ENCODE data around the gene GP9.
"Not testable (repeated sequence)": the region's sequence is repeated elsewhere in the genome, so short reads cannot be mapped to it uniquely, and the experiment has no call there.

GP9 gene

DNA sequence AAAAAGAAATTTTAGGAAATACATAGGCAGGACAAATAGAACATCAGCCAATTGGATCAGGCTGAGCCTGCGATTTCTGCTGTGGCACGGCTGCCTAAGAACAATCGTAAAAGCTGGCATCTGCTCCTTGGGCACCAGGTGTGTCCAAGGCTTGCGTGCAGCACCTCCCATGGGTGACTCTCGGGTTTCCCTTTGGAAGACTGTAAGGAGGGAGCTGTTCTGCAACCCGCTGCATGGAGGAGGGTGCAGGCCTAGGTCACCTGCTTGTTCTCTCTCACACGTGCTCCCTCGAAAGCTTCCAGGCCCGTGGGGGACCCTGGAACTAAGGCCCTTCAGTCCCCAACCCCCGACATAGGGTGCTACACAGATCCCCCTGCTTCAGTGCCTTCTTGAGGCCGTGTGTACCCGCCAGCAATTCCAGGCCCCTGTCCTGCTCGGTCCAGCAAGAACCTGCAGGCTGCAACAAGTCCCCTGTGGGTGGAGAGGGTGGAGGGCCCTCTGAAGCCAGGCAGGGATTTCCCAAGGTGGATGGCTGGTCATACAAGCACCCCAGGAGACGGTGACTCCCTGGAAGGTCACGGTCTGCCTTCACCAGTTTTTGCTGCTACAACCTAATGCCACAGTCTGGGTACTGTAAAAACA, 3.4 kb downstream of the GP9 start:
- TF ChIP-seq, protein P1, sequence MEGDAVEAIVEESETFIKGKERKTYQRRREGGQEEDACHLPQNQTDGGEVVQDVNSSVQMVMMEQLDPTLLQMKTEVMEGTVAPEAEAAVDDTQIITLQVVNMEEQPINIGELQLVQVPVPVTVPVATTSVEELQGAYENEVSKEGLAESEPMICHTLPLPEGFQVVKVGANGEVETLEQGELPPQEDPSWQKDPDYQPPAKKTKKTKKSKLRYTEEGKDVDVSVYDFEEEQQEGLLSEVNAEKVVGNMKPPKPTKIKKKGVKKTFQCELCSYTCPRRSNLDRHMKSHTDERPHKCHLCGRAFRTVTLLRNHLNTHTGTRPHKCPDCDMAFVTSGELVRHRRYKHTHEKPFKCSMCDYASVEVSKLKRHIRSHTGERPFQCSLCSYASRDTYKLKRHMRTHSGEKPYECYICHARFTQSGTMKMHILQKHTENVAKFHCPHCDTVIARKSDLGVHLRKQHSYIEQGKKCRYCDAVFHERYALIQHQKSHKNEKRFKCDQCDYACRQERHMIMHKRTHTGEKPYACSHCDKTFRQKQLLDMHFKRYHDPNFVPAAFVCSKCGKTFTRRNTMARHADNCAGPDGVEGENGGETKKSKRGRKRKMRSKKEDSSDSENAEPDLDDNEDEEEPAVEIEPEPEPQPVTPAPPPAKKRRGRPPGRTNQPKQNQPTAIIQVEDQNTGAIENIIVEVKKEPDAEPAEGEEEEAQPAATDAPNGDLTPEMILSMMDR (conservative IDR thresholded peaks at IDR 0.05; ENCODE audit: low read length): no peak
- TF ChIP-seq EZH2phosphoT487 (IDR thresholded peaks at IDR 0.05; ENCODE audit: borderline replicate concordance): no peak
- no peak overlapping the region for H3K4me2 ChIP-seq (ENCODE audit: low read depth, low read length, poor library complexity, severe bottlenecking)
- no peak overlapping the region for H3K9ac ChIP-seq (ENCODE audit: low read depth, low read length, poor library complexity, severe bottlenecking)
- H3K27me3 ChIP-seq (ENCODE audit: insufficient read depth, low read length, poor library complexity, severe bottlenecking): no peaks in the 10 kb centered on the region
- H3K79me2 ChIP-seq (ENCODE audit: insufficient read depth, low read length): no peaks in the 10 kb centered on the region
- no peaks in the 10 kb centered on the region for H3F3A ChIP-seq (ENCODE audit: low read depth)
- H3K4me1 ChIP-seq (ENCODE audit: insufficient read depth, low read length, poor library complexity, severe bottlenecking): no peaks in the 10 kb centered on the region
- no peaks in the 10 kb centered on the region for H3K9me3 ChIP-seq (ENCODE audit: insufficient read depth, low read depth, low read length)
- no peaks in the 10 kb centered on the region for H3K36me3 ChIP-seq (ENCODE audit: insufficient read depth, low read length)
- H2AFZ ChIP-seq (ENCODE audit: low read length): no peak overlapping the region
- no peaks in the 10 kb centered on the region for H4K20me1 ChIP-seq (ENCODE audit: insufficient read depth, low read length, poor library complexity, severe bottlenecking)
- H3K4me3 ChIP-seq (ENCODE audit: low read length, poor library complexity, severe bottlenecking): no peak overlapping the region
- H3K9me2 ChIP-seq (replicated peaks; ENCODE audit: low read depth, low read length): no peaks in the 10 kb centered on the region

GRCh38 chr3:129065016-129065719, 4.6 kb downstream of the GP9 start:
- Histone ChIP-seq H3K4me1 (ENCODE audit: insufficient read depth, low read length, poor library complexity, severe bottlenecking) (peaks cover 5% of the 10 kb centered on the region), H3K27me3 (ENCODE audit: insufficient read depth, low read length, poor library complexity, severe bottlenecking) (no peaks in the 10 kb centered on the region), H3F3A (ENCODE audit: low read depth) (no peaks in the 10 kb centered on the region), H3K36me3 (ENCODE audit: insufficient read depth, low read length) (no peaks in the 10 kb centered on the region), H3K4me2 (ENCODE audit: low read depth, low read length, poor library complexity, severe bottlenecking) (no peak overlapping the region), H4K20me1 (ENCODE audit: insufficient read depth, low read length, poor library complexity, severe bottlenecking) (no peaks in the 10 kb centered on the region), H3K9me2 (replicated peaks; ENCODE audit: low read depth, low read length) (no peaks in the 10 kb centered on the region), H3K9me3 (ENCODE audit: insufficient read depth, low read depth, low read length) (no peaks in the 10 kb centered on the region), H3K9ac (ENCODE audit: low read depth, low read length, poor library complexity, severe bottlenecking) (no peak overlapping the region), H3K4me3 (ENCODE audit: low read length, poor library complexity, severe bottlenecking) (no peak overlapping the region), H3K79me2 (ENCODE audit: insufficient read depth, low read length) (no peaks in the 10 kb centered on the region), H2AFZ (ENCODE audit: low read length) (no peak overlapping the region)
- TF ChIP-seq, protein P1 (conservative IDR thresholded peaks at IDR 0.05; ENCODE audit: low read length): no peak

GRCh38 chr3:129065720-129066073, 5.1 kb downstream of the GP9 start:
- no peaks in the 10 kb centered on the region for H3K79me2 ChIP-seq (ENCODE audit: insufficient read depth, low read length)
- no peaks in the 10 kb centered on the region for H3K27me3 ChIP-seq (ENCODE audit: insufficient read depth, low read length, poor library complexity, severe bottlenecking)
- H3K9ac ChIP-seq (ENCODE audit: low read depth, low read length, poor library complexity, severe bottlenecking): no peak overlapping the region
- H3K36me3 ChIP-seq (ENCODE audit: insufficient read depth, low read length): no peaks in the 10 kb centered on the region
- no peak overlapping the region for H3K4me3 ChIP-seq (ENCODE audit: low read length, poor library complexity, severe bottlenecking)
- H4K20me1 ChIP-seq (ENCODE audit: insufficient read depth, low read length, poor library complexity, severe bottlenecking): no peaks in the 10 kb centered on the region
- no peaks in the 10 kb centered on the region for H3K9me3 ChIP-seq (ENCODE audit: insufficient read depth, low read depth, low read length)
- no peaks in the 10 kb centered on the region for H3F3A ChIP-seq (ENCODE audit: low read depth)
- H3K9me2 ChIP-seq (replicated peaks; ENCODE audit: low read depth, low read length): no peaks in the 10 kb centered on the region
- H3K4me2 ChIP-seq (ENCODE audit: low read depth, low read length, poor library complexity, severe bottlenecking): no peak overlapping the region
- H2AFZ ChIP-seq (ENCODE audit: low read length): no peak overlapping the region
- peaks cover 9% of the 10 kb centered on the region for H3K4me1 ChIP-seq (ENCODE audit: insufficient read depth, low read length, poor library complexity, severe bottlenecking)
- no peak for TF ChIP-seq EZH2phosphoT487 (IDR thresholded peaks at IDR 0.05; ENCODE audit: borderline replicate concordance)
- TF ChIP-seq, protein P1 (conservative IDR thresholded peaks at IDR 0.05; ENCODE audit: low read length): no peak

GRCh38 chr3:129067719-129068118, 7.1 kb downstream of the GP9 start:
- not testable (repeated sequence) for H3K4me1 ChIP-seq (ENCODE audit: insufficient read depth, low read length, poor library complexity, severe bottlenecking); H2AFZ ChIP-seq (ENCODE audit: low read length); H3K36me3 ChIP-seq (ENCODE audit: insufficient read depth, low read length); H3K9me2 ChIP-seq (replicated peaks; ENCODE audit: low read depth, low read length); H3F3A ChIP-seq (ENCODE audit: low read depth); H3K27me3 ChIP-seq (ENCODE audit: insufficient read depth, low read length, poor library complexity, severe bottlenecking); H4K20me1 ChIP-seq (ENCODE audit: insufficient read depth, low read length, poor library complexity, severe bottlenecking); H3K9ac ChIP-seq (ENCODE audit: low read depth, low read length, poor library complexity, severe bottlenecking); H3K4me3 ChIP-seq (ENCODE audit: low read length, poor library complexity, severe bottlenecking); H3K9me3 ChIP-seq (ENCODE audit: insufficient read depth, low read depth, low read length); H3K4me2 ChIP-seq (ENCODE audit: low read depth, low read length, poor library complexity, severe bottlenecking); H3K79me2 ChIP-seq (ENCODE audit: insufficient read depth, low read length)

Data from Loucy (cell line).